Measurements from ENCODE around the gene CALCOCO1. TPM values are rescaled to one million over a fixed set of nuclear protein-coding genes. Genes with fewer than 3 reads are reported as not detected.

CALCOCO1 gene
- total RNA-seq, 1 experiment from 2014 or later = 49.4 TPM

DNA sequence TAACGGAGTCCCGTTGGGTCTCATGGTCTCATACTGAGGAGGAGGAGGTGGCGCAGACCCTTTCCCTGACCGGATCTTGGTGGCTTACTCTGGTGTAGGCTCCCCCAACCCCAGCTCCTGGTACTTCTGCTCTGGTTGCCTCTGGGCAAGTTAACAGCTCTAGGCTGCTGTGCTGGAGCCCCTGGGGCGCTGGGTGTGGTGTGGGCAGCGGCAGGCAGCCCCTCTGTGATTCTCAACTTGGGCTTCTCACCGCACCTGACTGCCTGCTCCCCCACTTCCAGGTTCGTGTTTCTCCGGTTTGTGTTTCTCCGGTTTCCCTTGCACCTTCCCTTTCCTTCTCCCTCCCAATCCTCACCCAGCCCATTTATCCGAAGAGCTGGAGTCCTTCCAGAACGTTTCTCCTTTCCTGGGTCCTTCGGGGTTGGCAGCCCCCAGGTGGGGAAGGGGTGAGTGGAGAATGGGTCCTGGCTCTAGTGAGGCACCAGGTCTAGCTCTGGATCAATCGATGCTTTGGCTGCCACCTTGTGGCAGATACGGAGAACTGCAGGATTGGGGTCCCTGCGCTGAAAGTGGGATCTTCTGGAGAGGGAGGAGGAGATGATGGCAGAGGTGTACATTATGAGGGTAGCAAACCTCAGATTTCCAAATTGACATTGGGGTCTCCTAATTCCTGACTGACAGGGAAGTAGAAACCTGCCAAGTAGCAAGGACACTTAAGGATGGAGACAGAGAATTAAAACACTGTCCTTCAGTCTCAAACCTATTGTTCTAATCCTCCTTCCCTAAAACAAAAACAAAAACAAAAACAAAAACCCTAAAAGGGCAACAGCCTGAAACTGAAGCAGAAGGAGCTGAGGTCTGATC is 16.2 kb upstream of the CALCOCO1 start:
- POLR2A ChIA-PET = interaction anchor here (0.6 to 2.1 kb wide), 7 partner anchors 16 to 412 kb away, joined by 3 to 11 read pairs (median 4); partner anchors contain the start of gene CALCOCO1
- DNase-seq (ENCODE audit: unreplicated experiment) = peak; percentile 75
- CTCF ChIA-PET = interaction anchor here (0.5 to 10.0 kb wide), 55 partner anchors 12 to 798 kb away, joined by 3 to 411 read pairs (median 4); partner anchors contain the start of genes CALCOCO1, CISTR, HOXC10 and HOXC9
- Mint-ChIP-seq H3K27ac (ENCODE audit: low read depth, unreplicated experiment) (no peak overlapping the region), H3K27me3 (ENCODE audit: insufficient read depth, unreplicated experiment) (peaks cover 12% of the 10 kb centered on the region), H3K36me3 (ENCODE audit: insufficient read depth, unreplicated experiment) (no peaks in the 10 kb centered on the region), H3K9me3 (ENCODE audit: unreplicated experiment) (no peaks in the 10 kb centered on the region), H3K4me3 (ENCODE audit: unreplicated experiment) (no peak overlapping the region), H3K4me1 (ENCODE audit: insufficient read depth, unreplicated experiment) (peaks cover 6% of the 10 kb centered on the region)
- no TSS peak for BruUV-seq (replicated peaks)
- intact Hi-C loops (cut with micrococcal nuclease) = loop anchor here (1.0 kb wide), 1 partner anchor 41 kb away; no protein-coding TSS in a partner anchor
- TF ChIP-seq CTCF (IDR thresholded peaks at IDR 0.05; ENCODE audit: unreplicated experiment) = peak; percentile 82

GRCh38 chr12:53740130-53740491 is 12.9 kb upstream of the CALCOCO1 start:
- ChIA-PET CTCF (interaction anchor here (0.7 to 10.0 kb wide), 3 partner anchors 10 to 38 kb away, joined by 3 to 411 read pairs (median 3); partner anchors contain the start of gene CALCOCO1), POLR2A (interaction anchor here (1.3 kb wide), 1 partner anchor 9 kb away, joined by 3 read pairs; no protein-coding TSS in a partner anchor)
- H3K9me3 Mint-ChIP-seq (ENCODE audit: unreplicated experiment) = no peaks in the 10 kb centered on the region
- no peak for TF ChIP-seq CTCF (IDR thresholded peaks at IDR 0.05; ENCODE audit: unreplicated experiment)
- H3K4me3 Mint-ChIP-seq (ENCODE audit: unreplicated experiment) = no peak overlapping the region
- peaks cover 10% of the 10 kb centered on the region for H3K4me1 Mint-ChIP-seq (ENCODE audit: insufficient read depth, unreplicated experiment)
- peaks cover 14% of the 10 kb centered on the region for H3K27me3 Mint-ChIP-seq (ENCODE audit: insufficient read depth, unreplicated experiment)
- H3K27ac Mint-ChIP-seq (ENCODE audit: low read depth, unreplicated experiment) = no peak overlapping the region
- H3K36me3 Mint-ChIP-seq (ENCODE audit: insufficient read depth, unreplicated experiment) = no peaks in the 10 kb centered on the region
- intact Hi-C loops (cut with micrococcal nuclease) = no loop called here
- no peak for DNase-seq (ENCODE audit: unreplicated experiment)
- no TSS peak for BruUV-seq (replicated peaks)

GRCh38 chr12:53739214-53740129 is 12.2 kb upstream of the CALCOCO1 start:
- no peak for TF ChIP-seq CTCF (IDR thresholded peaks at IDR 0.05; ENCODE audit: unreplicated experiment)
- Mint-ChIP-seq H3K9me3 (ENCODE audit: unreplicated experiment) (no peaks in the 10 kb centered on the region), H3K27ac (ENCODE audit: low read depth, unreplicated experiment) (no peak overlapping the region), H3K4me1 (ENCODE audit: insufficient read depth, unreplicated experiment) (peaks cover 10% of the 10 kb centered on the region), H3K36me3 (ENCODE audit: insufficient read depth, unreplicated experiment) (no peaks in the 10 kb centered on the region), H3K4me3 (ENCODE audit: unreplicated experiment) (no peak overlapping the region), H3K27me3 (ENCODE audit: insufficient read depth, unreplicated experiment) (peaks cover 14% of the 10 kb centered on the region)
- intact Hi-C loops (cut with micrococcal nuclease) = no loop called here
- DNase-seq (ENCODE audit: unreplicated experiment) = no peak
- ChIA-PET POLR2A (interaction anchor here (4.1 kb wide), 1 partner anchor 13 kb away, joined by 24 read pairs; the partner anchor contains the start of gene CALCOCO1), CTCF (interaction anchor here (0.7 to 18.8 kb wide), 4 partner anchors 4 to 37 kb away, joined by 3 to 411 read pairs (median 218); partner anchors contain the start of gene CALCOCO1)
- BruUV-seq (replicated peaks) = no TSS peak

Measured in MCF 10A (cell line).